GM21717 (cell line): ENCODE measurements around the gene BRCA2.

Experiments
- ATAC-seq: cut with Tn5 transposase; IDR thresholded peaks from one replicate; pipeline ENCODE4 v1.9.1; 2021; ENCODE audit warnings: mild to moderate bottlenecking, moderate library complexity; ENCODE audit not compliant: unreplicated experiment

Gene BRCA2

DNA sequence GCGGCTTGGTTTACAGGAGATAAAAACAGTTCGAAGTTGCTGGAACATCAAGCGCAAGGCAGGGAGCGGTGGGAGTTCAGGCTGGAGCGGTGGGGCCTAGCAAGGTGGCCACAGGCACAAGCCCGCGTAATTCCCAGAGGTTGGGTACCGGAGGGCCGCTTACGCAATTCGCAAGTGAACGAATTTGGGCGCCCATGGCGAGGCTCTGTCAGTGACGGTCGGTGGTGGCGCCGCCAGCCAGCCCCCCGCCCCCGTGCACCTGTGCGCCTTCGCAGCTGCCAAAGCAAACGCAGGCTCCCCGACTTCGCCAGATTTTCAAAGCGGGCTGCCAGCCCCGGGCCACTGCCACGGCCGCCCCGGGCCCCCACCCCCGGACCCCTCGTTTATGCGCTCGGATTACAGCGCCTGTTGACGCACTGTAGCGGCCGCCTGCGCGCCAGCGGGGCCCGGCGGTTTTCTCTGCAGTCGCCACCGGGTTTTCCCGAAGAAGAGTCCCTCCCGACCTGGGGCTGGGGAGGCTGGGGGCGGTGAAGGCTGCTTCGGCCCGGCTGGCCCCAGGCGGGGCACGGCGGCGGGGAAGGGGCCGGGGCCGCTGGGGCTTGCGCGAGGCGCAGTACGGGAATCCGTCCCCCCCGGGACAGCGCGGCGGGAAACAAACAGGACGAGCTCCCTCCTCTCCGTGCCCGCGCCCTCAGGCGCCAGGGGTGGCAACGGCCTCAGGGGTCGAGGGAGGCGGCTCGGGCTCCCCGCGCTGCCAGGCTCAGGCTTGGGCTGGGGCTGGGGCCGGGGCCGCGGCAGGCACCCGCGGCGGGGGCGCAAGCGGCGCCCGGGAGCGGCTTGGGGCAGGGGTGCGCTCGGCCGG, 111.9 kb downstream of the BRCA2 start:
- ATAC-seq, result peak; percentile 21

DNA sequence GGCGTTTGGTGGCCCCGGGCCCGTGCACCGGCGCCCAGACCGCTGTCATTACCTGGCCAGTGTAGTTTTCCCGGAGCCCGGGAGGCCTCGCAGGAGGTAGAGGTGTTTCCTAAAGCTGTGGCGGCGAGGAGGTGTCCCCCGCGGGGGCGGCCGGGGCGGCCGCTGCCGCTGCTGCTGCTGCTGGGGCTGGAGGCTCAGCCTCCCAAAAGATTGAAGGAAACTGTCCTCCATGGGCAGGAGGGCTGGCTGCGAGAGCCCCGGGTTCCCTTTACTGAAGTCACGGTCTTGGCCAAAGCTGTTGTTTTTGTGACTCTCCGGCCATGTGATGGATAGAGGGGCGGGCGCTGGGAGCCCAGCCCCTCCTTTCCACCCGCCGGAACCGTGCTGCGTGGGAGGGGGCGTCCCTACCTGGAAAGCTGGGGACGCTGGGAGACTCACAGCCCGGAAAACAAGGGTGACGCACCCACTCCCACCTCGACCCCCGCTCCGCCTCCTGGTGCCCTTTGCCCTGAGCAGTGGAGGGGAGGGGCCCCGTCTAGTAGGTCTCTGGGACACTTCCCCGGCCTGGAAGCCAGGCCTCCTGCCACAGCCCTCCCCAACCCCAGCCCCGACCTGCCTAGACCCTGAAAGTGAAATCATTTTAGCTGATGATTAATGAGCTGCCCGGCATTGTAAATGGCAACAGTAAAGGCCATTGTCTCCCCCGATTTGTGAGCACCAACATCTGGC, 112.7 kb downstream of the BRCA2 start, which contains the start of gene N4BP2L1:
Gene N4BP2L1, minus strand, starts transcription at position 279 of the 729 bp plus-strand sequence. Its CDS starts 48 bp downstream, at position 231.
- peak; percentile 70 for ATAC-seq

DNA sequence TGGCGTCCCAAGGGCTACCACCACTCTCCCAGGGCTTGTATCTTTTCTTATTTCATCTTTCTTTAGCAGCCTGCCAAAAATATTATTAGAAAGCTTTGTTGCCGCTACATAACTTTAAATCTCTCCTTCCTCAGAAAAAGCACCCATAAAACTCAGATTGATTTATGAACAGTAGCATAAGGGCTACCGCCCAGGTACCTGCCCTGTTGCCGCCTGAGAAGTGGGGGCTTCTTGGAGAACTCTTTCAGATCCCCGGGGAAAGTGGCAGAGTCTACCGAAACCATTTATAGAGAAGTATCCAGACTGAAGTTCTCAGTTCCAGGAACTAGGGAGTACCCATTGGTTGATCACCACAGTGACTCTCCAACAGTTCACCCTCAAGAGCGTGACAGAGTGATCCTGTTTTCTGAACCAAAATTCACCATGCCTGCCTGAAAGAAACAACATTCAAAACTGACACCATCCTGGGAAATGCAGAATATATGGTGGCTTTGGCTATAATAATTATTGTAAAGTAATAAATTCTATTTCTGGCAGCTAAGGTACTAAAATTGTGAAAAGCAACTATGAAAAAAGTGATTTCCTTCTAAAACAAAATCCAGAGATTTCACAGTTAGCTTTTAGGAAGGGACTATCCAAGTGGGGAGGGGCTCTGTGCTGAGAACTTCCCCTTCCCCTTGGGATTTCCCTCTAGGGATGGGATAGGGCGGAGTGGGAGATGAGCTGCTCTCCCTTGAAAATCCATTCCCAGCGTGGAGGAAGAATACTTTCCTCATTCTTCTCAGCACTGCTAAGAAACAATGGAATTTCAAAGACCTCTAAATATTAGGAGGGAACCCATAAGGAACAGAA, 113.5 kb downstream of the BRCA2 start:
- ATAC-seq, result no peak

DNA sequence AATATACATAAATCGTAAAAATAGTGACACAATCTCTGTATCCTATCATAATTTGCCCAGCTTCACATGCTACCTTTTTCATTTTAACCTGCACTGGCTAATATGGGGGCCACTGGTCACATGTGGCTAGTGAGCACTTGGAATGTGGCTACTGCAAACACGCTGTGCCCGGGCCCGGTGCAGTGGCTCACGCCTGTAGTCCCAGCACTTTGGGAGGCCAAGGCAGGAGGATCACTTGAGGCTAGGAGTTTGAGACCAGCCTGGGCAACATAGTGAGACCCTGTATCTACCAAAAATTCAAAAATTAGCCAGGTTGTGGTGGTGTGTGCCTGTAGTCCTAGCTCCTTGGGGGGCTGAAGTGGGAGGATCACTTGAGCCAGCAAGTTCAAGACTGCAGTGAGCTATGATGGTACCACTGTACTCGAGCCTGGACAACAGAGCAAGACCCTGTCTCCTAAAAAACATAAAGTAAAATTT, 114.2 kb downstream of the BRCA2 start:
- no peak for ATAC-seq

DNA sequence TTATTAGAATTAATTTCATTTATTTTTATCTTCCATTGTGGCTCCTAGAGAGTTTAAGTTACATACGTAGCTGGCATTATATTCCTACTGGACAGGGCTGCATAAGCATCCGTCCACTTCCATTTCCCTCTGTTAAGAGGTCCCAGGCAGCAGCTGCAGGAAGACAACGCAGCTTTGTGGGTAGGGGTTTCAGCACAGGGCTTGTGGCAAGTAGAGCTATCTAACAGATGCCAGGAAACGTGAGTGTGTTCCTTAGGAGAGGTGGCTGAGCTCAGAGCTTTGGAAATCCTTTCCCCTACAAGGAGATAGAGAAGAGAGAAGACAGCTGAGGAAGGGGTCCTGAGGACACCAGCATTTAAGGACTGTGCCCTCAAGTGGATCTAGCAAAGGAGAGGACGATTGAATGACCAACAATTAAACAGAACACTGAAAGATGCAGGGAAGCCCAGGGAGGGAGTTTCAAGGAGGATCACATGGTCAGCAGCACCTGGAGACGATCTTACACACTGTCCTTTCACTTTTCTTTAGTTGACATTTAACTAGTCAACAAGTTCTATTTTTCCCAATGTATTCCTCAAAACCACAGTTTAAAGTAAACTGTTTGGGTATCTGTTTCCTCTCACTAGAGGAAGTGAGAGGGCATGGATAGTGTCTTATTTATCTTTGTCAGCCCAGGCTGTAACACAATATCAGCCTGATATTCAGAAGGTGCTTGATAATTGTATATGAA, 114.9 kb downstream of the BRCA2 start:
- ATAC-seq, result no peak

DNA sequence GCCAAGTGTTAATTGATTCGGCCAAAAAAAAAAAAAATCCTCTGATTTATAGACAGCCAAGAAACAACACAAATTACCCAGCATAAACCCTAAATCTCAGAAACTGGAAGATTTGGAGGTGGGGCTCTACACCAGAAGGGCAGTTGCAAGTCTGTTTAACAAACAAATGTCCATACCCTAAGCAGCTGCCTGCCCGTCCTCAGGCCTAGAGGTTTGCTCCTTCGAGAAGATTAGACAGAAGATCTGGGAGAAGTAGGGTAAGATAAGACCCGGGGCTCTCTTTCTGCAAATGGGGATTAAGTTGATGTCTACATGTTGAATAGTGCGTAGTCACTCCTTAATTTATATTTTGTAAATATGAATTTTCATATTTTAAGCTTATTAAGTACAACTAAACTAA, 116.1 kb downstream of the BRCA2 start:
- no peak for ATAC-seq

DNA sequence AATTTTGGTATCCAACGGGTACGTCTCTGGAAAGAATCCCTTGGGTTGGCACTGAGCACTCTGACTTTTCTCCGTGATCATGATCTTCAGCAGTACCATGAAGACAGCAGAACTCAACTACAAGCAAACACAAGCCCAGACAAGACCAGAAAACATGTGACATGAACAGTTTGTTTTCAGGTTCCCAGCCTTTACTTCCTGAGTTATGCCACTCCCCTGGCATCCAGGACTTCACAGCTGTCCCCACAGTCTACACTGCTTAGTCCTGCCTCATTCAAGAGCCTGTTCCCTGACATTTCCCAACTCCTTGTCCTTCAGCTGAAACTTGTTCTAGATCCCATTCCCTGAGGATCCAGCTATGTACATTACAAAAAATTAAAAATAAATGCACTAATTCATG, 117.5 kb downstream of the BRCA2 start:
- ATAC-seq, result no peak

DNA sequence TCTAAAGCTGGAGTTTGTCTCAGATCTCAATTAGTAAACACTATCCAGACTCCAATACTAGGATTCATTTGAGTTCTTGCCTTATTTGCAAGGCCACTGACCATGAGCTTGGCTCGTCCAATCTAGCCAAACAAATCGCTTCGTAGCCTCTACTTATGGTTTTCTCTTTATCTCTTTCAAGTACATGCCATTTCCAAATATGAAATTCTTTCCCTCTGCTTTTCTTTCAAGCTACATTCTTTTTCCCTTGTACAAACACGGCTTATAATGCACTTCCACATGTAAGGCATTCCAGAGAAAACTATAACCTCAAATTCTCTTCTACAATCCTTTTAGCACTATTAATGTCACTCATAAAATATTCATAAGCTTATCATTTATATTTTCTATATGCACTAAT, 123.6 kb downstream of the BRCA2 start:
- ATAC-seq, result no peak

DNA sequence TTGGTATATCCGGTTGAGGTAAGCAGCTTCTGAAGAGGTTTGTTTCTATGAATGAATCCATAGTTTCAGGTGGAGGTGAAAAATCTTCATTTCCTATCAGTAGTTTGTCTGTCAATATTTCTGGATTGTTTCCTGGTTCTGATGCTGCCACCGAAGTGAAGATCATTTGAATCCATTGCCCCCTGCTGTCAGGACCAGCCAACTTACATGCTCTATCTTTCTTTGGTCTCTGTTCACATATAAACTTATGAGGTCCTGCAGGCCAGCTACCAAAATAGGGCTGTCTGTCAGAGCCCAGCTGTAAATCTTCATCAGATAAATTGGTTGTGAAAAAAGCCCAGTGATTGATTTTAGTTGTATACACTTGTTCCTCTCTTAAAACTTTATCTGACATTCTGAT, 127.8 kb downstream of the BRCA2 start:
- ATAC-seq, result peak; percentile 66

DNA sequence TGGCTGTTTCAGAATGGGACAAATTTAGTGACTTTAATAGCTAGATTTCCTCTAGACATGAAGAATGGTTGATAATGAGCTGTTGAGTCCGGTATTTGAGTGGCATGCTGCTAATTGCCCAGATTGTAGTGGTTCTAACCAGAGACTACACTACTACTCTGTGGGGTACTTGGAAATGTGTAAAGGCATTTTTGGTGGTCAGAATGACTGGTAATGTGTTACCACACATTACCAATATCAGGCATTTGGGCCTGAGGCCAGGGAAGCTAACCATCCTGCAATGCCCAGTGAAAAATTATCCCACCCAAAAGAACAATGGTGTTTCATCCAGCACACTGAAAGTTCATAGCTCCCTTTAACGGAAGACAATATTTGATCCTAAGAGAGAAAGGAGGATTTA, 130.2 kb downstream of the BRCA2 start:
- ATAC-seq, result no peak

DNA sequence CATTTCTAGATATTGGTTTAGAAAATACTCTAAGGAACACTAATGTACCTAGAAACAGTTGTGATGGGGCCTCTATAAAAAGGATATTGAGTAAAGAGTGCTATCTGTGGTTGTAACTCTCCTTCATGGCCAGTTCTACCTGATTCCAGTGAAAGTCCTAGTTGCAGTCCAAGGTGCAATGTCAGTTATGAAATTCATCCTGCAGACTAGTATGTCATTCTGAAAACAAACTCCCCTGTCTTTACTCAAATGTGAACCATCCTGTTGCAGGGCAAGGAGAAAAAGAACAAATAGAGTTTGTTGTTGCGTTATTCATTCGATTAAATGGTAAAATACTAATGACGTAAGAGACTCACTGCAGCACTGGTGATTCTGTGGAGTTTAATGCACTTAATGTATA, 130.9 kb downstream of the BRCA2 start:
- ATAC-seq, result no peak

DNA sequence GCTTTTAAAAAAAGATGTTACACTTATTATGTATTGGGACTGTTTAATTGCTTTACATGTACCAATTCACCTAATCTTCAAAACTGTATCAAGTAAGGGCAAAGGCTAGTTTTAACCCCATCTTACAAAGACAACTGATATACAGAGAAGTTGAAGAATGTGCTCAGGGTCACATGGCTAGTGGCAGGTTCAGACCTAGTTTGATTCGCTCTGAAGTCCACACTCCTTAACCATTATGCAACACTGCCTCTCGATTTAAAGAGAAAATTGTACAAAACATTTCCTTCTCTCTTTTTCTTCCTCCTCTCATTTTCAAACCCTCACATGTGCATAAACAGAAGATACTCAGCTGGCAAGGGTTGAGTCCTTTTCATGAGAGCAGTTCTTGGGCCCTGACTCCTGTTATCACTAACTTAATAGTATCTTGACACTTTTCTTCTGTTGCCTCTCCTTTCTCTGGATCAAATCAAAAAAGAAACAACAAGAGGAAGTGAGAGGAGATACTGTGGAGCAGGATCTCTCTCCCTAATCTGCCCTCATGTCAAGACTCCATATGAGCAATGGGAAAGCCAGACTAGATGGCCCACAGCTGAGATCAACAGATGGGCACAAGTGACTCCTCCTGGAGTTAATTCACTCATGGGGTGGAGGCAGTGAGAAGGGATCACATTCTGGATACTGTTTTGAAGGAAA, 131.6 kb downstream of the BRCA2 start:
- no peak for ATAC-seq

DNA sequence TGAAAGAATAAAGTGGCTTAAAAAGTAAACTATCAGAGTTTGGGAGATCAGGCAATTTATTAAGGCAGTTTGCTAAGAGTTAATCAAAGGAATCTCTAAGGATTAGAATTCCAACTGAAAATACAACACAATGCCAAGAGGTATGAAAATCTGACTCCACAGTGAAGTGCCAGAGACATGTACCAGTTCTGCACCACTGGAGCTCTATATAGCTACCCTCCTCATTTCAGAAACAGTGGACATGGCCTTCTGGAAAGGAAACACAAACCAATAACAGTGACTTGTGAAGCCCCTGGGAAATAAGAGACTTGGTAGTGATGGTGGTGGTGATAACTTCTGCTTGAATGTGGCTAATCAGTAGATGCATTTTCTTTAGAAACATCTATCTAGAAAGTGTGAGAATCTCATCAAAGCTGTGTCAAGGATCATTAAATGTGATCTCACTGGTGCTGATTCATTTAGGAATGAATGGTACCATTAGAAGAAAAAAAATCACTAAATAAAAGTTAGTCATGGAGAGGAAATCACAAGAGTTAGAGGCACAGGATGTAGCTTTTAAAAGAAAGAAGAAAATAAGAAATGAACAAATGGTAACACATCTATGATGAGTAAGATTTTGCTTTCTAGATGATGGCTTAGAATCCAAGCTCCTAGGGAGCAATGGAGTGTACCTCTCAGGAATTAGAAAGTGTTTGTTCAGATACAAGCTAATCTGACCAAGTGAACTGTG, 132.8 kb downstream of the BRCA2 start:
- ATAC-seq, result no peak

DNA sequence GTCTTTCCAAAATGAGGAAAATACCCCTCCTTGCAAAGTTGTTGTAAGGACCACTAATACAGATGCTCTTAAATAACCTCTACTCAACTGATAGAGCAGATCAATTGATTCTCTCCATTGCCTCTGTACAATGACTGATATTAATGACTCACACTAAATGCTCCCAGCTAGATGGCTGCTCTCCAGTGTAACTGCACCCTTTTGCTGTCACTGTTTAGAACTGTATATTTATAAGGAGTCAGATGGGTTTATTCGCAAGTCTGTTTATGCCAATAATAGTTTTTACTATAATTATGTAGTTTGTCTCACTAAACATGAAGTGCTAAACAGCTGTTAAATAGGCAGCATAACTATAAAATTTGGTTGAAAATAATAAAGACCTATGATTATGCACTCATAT, 133.7 kb downstream of the BRCA2 start:
- ATAC-seq, result no peak
